Stimulated activated CD8-positive, alpha-beta memory T cell treated with anti-CD3 and anti-CD28 coated beads, Interleukin-15, amount 100 ng/mL, for 4 hours (primary cell): ENCODE measurements around the gene PINLYP.
"Not testable (repeated sequence)": the region's sequence is repeated elsewhere in the genome, so short reads cannot be mapped to it uniquely, and the experiment has no call there.

ENCODE experiments used
- DNase-seq, 2 donors: peaks; one replicate each; pipeline ENCODE4 v3.0.0-alpha.2; 2020; ENCODE audit warnings: low read depth in 2 of 2

Gene PINLYP

DNA sequence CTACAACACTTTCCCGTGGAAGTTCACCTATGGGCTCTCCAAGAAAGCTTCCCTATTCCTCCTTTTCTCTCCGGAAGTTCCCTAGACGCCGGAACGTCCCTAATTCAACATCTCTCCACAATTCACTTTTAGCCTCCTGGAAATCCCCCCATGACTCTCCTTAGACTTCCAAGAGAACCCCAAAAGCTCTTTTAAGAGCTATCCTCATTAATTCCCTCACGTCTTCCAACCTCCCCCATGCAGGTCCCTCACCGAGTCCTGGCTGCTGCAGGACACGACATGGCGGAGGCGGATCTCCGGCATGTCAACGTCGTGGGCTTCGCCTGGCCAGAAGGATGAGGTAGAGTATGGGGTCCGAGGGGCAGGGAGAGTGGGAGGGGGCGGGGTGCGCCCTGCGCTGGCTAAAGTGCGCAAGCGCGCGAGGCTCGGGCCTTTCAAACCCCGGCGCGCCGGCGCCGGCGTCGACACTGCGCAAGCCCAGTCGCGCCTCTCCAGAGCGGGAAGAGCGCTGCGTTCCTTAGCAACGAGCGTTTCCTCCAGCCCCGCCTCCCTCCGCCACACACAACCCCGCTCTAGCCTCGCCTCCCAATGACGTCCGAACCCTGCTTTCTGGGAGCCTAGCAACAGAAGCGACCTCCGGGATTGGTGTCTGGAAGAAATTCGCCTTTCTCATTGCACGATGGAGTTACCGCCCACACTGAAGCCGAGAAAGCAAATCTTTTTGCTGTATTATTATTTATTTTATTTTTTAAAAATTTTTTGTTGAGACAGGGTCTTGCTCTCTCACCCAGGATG, at the start of gene PINLYP, which contains the start of gene XRCC1:
PINLYP (plus strand) TSS at position 646 of the 795 bp plus-strand sequence. CDS start 1,391 bp downstream, outside the sequence.
XRCC1 (minus strand) TSS at position 372 of the 795 bp plus-strand sequence; CDS start at position 303, 69 bp downstream.
- DNase-seq, result peak; percentile 88 to 91

DNA sequence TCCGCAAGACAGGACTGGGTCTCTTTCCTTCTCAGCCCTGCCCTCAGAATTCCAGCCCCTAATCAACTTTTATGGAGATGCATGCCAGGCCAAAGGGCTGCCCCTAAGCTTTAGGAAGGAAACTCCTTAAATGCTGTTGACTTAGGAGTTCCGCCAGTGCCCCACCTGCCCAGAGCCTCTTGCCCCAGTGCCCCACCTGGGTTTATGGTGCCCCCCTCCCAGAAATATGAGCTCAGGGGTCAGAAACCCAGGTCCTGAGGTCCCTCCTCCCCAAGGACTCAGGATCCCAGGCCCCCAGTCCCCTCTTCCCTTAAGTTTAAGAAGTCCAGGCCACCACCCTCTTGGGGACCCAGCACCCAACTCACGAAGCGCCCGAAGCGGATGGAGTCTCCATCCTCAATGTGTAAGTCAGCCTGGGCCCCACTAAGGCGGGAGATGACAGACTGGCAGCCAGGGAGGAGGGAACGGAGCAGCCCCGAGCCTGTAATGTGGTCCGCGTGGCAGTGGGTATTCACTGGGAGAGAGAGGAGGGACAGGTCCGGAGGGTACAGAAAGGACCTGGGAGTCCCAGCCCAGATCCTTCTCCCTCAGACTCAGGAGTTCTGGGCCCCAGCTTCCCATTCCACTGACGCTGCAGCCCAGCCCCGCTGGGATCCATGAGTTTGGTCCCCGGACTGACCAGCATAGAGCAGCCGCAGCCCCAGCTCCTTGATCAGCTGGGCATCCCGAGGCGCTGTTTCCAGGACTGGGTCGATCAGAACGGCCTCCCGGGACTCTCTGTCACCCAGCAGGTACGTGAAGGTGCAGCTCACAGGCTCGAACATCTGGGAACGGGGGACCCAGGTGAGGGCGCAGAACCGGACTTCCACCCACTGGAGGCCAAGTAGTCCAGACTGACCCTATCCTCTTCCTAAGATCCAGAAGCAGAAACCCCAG, 49.5 kb upstream of the PINLYP start:
- no peak for DNase-seq

DNA sequence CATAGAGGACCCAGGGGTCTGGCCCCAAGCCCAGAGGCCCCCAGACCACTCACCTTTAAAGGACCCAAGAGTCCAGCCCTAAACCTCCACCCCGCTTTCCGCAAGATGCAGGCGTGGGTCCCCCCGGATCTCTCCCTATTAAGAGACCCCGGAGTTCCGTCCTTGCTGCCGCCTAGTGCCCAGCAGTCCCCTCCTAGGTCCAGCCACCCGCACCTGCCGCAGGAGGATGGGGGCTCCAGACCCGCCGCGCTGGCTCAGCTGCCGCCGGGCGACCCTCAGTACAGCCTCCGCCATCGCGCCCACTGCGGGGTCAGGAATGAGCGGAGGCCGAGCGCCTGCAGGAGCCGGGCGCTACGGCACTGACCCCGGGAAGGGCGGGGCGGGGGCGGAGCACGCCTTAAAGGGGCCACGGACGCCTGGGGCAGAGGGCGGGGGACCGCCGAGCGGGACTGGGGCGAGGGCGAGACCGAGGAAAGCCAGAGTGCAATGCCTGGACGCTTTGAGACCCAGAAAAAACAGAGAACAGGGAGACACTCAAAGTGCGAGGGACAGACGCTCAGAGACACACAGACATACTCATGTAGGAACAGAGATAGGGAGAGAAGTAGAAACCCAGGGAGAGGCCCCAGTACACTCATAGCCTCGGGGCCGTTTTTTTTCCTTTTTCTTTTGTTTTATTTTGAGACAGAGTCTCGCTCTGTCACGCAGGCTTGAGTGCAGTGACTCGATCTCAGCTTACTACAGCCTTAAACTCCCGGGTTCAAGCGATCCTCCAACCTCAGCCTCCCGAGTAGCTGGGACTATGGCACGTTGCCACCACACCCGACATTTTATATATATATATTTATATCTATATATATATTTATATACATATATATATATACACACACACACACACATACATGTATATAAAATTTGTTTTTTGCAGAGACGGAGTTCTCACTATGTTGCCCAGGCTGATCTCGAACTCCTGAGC, 48.4 kb upstream of the PINLYP start, which contains the start of gene ETHE1:
ETHE1 (minus strand) TSS at position 318 of the 976 bp plus-strand sequence; CDS start at position 294, 24 bp downstream.
- DNase-seq, result peak; percentile 44 to 53

DNA sequence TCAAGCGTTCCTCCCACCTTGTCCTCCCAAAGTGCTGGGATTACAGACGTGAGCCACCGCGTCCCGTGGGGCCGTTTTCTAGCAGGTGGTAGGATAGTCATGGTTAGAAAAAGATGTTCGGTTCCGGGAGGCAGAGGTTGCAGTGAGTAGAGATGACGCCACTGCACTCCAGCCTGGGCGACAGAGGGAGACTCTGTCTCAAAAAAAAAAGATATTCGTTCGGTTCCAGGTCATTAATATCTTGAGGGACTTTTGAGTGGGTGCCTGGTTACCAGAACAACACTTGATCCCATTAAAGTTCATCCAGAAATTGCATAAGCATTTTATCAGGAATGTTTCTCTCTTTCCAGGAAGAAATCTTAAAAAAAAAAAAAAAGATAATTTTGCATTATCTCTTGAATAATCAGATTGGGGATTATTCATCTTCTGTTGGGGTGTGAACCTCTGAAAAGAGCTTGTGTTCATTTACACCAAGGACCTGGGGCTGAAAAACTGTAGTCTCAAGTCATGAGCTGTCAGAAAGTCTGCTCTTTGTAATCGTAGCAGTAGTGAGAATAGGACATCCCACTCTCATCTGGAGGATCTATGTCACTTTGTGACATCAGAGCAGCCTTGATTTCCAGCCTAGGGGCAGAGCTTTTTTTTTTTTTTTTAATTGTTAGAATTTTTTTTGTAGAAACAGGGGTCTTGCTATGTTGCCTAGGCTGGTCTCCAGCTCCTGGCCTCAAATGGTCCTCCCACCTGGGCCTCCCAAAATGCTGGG, 47.6 kb upstream of the PINLYP start:
- DNase-seq, result no peak

DNA sequence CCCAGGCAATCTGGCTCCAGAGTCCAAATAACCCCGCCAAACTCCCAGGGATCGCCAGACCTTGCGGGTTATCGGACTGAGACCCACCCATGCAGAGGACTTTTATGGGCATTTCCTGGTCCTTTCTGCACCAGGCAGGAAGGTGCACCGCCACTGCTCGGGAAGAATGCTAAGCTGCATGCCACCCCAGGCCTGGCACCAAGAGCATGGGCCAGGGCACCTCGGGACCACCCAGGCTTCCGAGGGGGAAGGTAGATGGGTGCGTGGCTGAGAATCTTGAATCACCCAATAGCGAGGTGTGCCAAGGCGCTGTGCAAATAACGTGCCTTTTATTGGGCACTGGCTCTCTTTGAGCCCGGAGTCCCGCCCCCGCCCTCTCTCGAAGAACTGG, 43.0 kb upstream of the PINLYP start:
- no peak for DNase-seq

DNA sequence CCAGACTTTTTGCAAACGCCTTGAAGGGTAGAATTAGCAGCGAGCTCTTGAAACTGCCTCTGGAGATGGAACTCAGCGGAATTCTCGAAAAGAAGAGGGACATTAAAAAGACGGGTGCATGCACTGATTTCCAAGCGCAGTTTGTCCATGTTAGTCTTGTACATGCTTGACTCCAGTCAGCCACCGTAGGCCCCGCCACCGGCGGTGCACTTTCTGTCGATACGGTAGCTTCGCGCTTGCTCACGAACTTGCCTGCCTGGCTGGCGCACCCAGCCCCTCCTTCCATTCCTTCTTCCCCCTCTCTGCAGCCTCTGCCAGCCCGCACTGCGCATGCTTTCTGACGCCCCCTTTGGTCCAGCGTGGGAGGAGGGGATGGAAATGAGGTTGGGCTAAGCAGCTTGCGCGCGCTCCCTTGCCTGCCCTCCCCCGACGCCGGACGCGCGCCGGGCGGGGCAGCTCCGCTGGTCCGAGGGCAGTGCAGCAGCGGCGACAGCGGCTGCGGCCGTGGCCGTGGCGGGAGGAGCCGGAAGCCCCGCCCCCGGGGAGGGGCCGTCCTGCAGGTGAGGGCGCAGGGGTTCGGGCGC, 42.5 kb upstream of the PINLYP start, which contains the start of gene ZNF575:
ZNF575 (plus strand) TSS at position 227 of the 584 bp plus-strand sequence. CDS start 1,235 bp downstream, outside the sequence.
- peak; percentile 75 to 82 for DNase-seq

DNA sequence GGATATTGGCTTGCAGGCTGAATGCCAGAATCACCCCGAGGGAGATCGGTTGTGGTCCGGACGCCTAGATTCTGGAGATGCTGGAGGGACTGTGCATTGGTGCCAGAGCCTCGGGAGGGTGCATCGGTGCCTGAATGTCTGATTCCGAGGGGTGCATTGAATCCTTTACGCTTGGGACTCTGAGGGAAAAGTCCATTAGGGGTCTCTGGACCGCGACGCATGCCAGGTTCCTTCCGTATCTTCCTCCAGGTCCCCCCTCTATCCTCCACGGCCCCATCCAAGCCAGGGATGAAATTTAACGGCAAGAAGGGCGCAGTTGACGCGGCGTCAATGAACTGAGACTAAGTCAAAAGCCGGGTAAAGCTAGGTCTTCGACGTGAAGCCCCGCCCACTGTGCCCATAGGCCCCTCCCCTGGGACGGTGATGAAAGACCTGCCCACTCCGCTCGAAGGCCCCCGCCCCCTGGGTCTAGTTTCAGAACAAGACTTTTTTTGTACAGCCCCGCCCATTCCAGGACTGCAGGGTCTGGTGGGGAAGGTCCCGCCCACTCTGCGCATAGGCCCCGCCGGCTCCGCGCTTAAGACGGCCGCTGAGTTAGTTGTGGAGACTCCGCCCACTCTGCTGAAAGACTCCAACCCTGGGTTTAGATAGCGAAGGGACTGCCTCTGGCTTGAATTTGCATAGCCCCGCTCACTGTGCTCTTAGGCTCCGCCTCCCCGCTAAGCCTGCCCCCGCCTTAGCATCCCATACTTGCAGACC, 41.9 kb upstream of the PINLYP start:
- peak; percentile 80 to 90 for DNase-seq

DNA sequence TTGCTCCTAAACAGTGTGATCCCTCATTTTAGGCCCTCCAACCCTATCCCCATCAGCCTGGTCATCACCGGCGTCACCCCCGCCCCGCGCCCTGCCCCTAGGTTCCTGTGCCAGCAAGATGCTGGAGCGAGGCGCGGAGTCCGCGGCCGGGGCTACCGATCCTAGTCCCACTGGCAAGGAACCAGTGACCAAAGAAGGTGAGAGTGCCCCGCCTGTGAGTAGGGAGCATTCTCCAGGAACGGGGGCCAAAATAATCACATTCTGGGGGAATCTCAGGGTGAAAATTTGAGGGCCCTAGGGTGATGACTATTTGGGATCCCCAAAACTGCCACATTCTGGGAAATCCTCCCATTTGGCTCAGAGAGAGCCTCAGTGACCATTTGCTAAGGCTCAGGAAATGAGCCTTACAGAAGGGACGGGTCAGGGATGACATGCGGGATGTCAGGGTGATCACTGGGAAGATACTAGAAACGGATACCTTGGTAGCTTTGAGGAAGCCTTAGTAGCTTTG, 41.2 kb upstream of the PINLYP start:
- no peak for DNase-seq

DNA sequence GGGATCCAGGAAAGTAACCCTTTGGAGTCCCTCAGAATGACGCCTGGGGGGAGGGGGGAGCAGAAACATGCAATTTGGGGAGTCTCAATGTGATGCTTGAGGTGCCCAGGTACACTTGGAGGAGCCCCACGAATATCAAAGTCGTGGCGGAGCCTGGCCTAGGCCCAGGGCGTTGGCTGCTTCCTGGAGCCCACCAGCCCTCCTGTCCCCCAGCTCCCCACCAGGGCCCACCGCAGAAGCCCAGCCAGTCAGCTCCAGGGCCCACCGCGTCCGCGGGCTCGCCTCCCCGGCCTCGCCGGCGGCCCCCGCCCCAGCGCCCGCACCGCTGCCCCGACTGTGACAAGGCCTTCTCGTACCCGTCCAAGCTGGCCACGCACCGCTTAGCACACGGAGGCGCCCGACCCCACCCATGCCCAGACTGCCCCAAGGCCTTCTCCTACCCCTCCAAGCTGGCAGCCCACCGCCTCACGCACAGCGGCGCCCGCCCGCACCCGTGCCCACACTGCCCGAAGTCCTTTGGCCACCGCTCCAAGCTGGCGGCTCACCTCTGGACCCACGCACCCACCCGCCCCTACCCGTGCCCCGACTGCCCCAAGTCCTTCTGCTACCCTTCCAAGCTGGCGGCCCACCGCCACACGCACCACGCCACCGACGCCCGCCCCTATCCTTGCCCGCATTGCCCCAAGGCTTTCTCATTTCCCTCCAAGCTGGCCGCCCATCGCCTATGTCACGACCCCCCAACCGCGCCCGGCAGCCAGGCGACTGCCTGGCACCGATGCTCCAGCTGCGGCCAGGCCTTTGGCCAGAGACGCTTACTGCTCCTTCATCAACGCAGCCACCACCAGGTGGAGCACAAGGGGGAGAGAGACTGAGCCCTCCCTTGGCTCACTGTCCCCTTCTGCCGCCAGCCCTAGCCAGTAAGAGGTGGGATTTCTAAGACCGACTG, 40.5 kb upstream of the PINLYP start:
- DNase-seq, result no peak

DNA sequence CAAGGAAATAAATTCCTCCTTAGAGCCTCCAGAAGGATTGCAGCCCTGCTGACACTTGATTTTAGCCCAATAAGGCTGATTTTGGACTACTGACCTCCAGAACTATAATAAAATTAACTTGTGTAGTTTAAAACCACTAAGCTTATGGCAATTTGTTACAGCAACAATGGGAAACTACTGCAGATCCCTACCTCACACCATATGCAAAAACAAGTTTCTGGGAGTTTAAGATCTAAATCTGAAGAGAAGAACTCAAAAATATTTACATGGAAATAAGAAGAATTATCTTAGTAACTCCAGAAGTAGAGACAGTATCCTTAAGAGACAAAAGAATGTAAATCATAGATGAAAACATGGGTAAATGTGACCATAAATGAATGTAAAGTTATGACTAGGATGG, 36.7 kb upstream of the PINLYP start:
- DNase-seq, result no peak

DNA sequence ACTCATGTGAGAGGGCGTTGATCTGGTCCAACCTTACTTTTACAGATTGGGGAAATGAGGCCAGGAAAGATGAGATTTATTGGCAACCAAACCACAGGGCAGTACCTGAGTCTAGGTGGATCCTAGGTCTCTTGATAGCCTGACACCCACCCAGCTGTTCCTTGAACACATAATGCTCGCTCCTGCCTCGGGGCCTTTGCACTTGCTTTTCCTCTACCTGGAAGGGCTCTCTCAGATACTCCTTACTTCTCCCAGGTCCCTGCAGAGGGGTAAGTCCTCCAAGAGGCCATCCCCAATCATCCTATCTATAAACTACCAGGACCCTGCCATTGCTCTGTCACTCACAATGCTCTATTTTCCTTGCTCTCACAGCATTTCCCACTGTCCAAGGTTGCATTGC, 35.2 kb upstream of the PINLYP start:
- no peak for DNase-seq

DNA sequence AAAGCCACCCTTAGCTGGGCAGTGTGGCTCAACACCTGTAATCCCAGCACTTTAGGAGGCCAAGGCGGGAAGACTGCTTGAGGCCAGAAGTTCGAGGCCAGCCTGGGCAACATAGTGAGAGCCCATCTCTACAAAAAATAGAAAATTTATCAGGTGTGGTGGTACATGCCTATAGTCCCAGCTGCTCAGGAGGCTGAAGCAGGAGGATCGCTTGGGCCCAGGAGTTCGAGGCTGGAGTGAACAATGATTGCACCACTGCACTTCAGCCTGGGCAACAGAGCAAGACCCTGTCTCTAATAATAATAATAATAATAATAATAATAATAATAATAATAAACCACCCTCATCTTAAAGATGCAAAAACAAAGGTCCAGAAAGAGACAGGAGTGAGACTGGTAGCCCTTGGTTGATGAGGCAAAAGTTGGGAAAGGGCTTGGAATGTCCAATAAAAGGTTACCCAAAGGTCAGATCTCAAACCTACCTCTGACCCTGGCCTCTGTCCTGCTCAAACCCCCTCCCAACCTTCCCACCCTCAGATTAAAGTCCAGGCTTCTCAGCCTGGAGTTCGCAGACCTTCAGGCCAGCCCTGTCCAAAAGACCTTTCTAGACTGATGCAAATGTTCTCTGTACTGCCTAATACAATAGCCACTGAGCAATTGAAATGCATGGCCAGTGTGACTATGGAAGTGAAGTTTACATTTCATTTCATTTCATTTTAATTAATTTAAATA, 33.5 kb upstream of the PINLYP start:
- no peak for DNase-seq

DNA sequence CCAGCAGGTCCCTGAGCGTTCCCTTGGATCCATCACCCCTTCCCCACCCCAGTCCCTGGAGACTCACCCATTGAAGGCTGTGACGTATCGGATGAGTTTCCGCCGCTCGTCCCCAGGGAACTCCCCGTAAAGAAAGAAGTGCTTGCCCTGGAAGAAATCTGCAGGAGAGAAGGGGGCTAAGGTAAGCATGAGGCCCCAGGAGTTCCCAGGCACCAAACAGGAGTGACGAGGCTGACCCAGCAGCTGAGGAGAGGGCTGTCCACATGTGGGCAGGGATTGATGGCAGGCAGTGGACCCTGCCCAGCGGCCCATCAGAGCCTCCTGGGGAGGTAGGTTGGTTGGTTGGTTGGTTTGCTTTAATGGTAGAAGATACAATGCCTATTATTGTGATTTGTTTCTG, 31.5 kb upstream of the PINLYP start:
- no peak for DNase-seq

DNA sequence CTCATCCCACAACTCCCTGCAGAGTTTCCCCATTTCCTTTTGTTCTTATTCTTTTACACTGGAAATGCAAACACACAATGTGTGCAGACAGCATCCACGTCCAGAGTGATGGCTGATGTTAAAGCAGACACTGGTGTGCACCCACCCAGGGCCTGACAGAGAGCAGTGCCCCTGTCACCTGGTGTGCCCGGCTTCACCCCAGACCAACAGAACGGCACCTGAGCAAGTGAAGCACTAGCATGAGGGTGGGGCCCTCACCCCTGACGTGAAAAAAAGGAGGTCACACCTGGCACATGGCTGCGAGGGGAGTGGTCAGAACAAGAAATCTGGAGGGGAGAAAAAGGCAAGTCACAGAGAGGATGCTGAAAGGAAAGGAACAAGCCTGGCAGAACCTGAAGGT, 30.3 kb upstream of the PINLYP start:
- no peak for DNase-seq

DNA sequence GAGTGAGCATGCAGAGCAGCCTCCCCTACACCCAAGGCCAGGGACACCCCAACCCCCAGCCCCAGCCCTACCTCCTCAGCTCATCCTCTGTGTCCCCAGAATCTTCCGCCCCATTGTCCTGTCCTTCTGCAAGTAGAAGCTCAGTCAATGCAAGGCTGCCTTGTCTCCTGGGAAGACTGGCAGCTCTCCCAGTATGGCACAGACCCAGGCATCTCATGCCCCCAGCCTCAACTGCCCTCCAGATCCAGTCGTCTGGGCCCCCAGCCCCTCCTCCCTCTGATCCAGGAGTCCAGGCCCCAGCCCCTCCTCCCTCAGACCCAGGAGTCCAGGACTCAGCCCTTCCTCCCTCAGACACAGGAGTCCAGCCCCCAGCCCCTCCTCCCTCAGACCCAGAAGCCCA, 29.6 kb upstream of the PINLYP start:
- no peak for DNase-seq

DNA sequence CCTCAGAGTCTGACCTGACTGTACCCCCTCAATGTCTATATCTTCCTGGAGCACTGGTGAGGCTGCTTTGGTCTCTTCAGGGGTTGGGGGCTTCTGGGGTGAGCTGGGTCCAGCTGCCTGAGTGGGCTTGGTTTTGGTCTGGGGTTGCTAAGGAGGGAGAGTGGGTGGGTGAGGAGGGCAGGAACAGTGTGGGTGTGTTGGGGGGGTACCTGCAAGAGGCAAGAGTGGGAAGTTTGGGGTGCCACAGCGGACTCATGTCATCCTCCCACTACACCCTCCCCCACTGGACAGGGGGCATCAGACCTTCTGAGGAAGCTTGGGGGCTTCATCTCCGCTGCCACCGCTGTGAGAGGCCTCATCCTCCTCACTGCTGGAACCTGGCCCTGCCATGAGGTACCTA, 29.0 kb upstream of the PINLYP start:
- no peak for DNase-seq

DNA sequence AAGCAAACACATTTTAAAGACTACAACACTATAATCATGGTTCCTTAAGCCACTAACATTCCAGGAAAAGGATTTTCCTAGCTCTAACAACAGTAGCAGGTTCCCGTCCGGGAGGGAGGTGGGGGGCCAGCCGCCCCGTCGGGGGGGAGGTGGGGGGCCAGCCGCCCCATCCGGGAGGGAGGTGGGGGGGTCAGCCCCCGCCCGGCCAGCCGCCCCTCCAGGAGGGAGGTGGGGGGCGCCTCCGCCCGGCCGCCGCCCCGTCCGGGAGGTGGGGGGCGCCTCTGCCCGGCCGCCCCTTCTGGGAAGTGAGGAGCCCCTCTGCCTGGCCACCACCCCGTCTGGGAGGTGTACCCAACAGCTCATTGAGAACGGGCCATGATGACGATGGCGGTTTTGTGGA, 27.7 kb upstream of the PINLYP start:
- not testable (repeated sequence) for DNase-seq
